NCI-H2081 treated with DMSO at 0.1 percent for 48 hours (cell line): ENCODE measurements around the gene POLA1.

Experiments used
- DNase-seq: peaks from one replicate; lab custom pipeline; 2025; lab: John Stamatoyannopoulos, UW

POLA1 gene

GRCh38 chrX:25029288-25029825 is 335.6 kb downstream of the POLA1 start:
- DNase-seq = no peak

- DNase-seq = no peak
These were observed 341.2 kb downstream of the POLA1 start for GRCh38 chrX:25034889-25035288.

- DNase-seq = no peak
These were observed 345.3 kb downstream of the POLA1 start for GRCh38 chrX:25039036-25039435.

- DNase-seq = no peak
These were observed 349.5 kb downstream of the POLA1 start for GRCh38 chrX:25043192-25043591.
